Endodermal cell (in vitro differentiated cells): ENCODE measurements around the gene TDRD10. TPM values are rescaled to one million over a fixed set of nuclear protein-coding genes. Genes with fewer than 3 reads are reported as not detected.

Experiments used
- DNase-seq: peaks from one replicate; pipeline ENCODE4 v3.0.0-alpha.2; 2017
- H3K27ac ChIP-seq: 2 replicates; pipeline ENCODE4 v1.5.1; 2013; ENCODE audit warnings: mild to moderate bottlenecking, low read depth, low read length, moderate library complexity
- H3K27me3 ChIP-seq: 2 replicates; pipeline ENCODE4 v1.6.1; 2013; ENCODE audit warnings: mild to moderate bottlenecking, low read length, moderate library complexity; ENCODE audit not compliant: insufficient read depth, control insufficient read depth, poor library complexity, severe bottlenecking
- H3K36me3 ChIP-seq: 2 replicates; pipeline ENCODE4 v1.7.0; 2013; ENCODE audit warnings: mild to moderate bottlenecking, low read length, moderate library complexity; ENCODE audit not compliant: control insufficient read depth, insufficient read depth
- H3K4me1 ChIP-seq: one replicate; pipeline ENCODE4 v1.7.0; 2013; ENCODE audit warnings: low read length; ENCODE audit not compliant: control insufficient read depth, insufficient read depth
- H3K4me3 ChIP-seq: 2 replicates; pipeline ENCODE4 v1.5.1; 2013; ENCODE audit warnings: mild to moderate bottlenecking, low read length, moderate library complexity
- H3K9ac ChIP-seq: 2 replicates; pipeline ENCODE4 v1.6.1; 2013; ENCODE audit warnings: mild to moderate bottlenecking, low read length, moderate library complexity; ENCODE audit not compliant: poor library complexity, severe bottlenecking; ENCODE audit errors: extremely low read depth
- H3K9me3 ChIP-seq: 2 replicates; pipeline ENCODE4 v1.6.1; 2013; ENCODE audit warnings: mild to moderate bottlenecking, low read length, moderate library complexity; ENCODE audit not compliant: control insufficient read depth
- H3K27ac Mint-ChIP-seq: 2 replicates; pipeline ENCODE4 v1.8.0; 2020; ENCODE audit warnings: mixed read lengths
- H3K27me3 Mint-ChIP-seq: 2 replicates; pipeline ENCODE4 v1.8.0; 2021; ENCODE audit warnings: mild to moderate bottlenecking, mixed read lengths; ENCODE audit not compliant: insufficient read depth
- H3K36me3 Mint-ChIP-seq: 2 replicates; pipeline ENCODE4 v1.8.0; 2020; ENCODE audit warnings: low read depth, mixed read lengths
- H3K4me1 Mint-ChIP-seq: 2 replicates; pipeline ENCODE4 v1.8.0; 2020; ENCODE audit warnings: mixed read lengths
- H3K4me3 Mint-ChIP-seq: 2 replicates; pipeline ENCODE4 v1.8.0; 2020; ENCODE audit warnings: mild to moderate bottlenecking, moderate library complexity, mixed read lengths
- H3K9me3 Mint-ChIP-seq: 2 replicates; pipeline ENCODE4 v1.8.0; 2020; ENCODE audit warnings: mild to moderate bottlenecking, mixed read lengths
- WGBS, 2 experiments: methylation state at CpG; one replicate each; pipeline versions ENCODE4 v1.1.5 to v1.1.7; 2013; ENCODE audit warnings: missing lambda C conversion rate in 2 of 2, mixed read lengths in 1 of 2; ENCODE audit not compliant: insufficient coverage in 1 of 2, insufficient read length in 1 of 2; 5-methylcytosine and 5-hydroxymethylcytosine counted together
- total RNA-seq, 2 donors: library from RNA; stranded (reverse); fragmentation: NEBNext Ultra II Directional in 1 of 2; extraction: Animal tissue kit (Norgen Biotek cat#: 25700) in 1 of 2; gene quantifications; 2 replicates in 1 of 2; 3 replicates in 1 of 2; pipeline ENCODE4 v1.2.1, GENCODE V29; 2021
- TF ChIP-seq, protein P1 (sequence below): fragments of 200-600 bp; sonication (generic); conservative IDR thresholded peaks from 2 replicates; pipeline ENCODE4 v1.5.0; 2021; ENCODE audit warnings: antibody characterized with exemption, mild to moderate bottlenecking

The TDRD10 gene
- total RNA-seq, 2 donors from 2014 or later, result not detected

DNA sequence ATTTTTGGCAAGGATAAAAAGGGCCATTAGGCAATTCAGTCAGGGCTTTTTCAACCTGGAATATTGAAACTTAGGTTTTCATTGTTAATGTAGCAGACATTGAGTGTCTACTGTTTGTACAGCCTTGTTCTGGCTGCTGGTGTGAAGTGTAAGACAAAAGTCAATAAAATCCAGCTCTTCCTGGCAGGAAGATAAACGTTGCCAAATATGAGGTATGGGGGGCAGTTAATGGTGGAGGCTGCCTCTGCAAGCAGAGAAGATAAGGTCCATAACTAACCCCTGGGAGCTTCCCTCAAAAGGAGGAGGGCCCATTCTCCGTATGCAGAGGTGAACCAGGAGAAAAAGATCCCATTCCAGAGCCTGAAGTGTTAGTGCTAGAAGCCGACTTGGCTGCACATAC is 19.7 kb downstream of the TDRD10 start:
- no peaks in the 10 kb centered on the region for H3K36me3 ChIP-seq
- no peak for DNase-seq
- no peaks in the 10 kb centered on the region for H3K27me3 ChIP-seq
- Mint-ChIP-seq H3K27ac (no peak overlapping the region), H3K4me3 (no peak overlapping the region), H3K36me3 (no peaks in the 10 kb centered on the region), H3K27me3 (peaks cover 6% of the 10 kb centered on the region), H3K9me3 (no peaks in the 10 kb centered on the region), H3K4me1 (no peaks in the 10 kb centered on the region)
- no peaks in the 10 kb centered on the region for H3K9me3 ChIP-seq
- H3K4me1 ChIP-seq, result no peaks in the 10 kb centered on the region
- no peak overlapping the region for H3K9ac ChIP-seq
- H3K4me3 ChIP-seq, result no peak overlapping the region
- H3K27ac ChIP-seq, result no peak overlapping the region
- TF ChIP-seq, protein P1, sequence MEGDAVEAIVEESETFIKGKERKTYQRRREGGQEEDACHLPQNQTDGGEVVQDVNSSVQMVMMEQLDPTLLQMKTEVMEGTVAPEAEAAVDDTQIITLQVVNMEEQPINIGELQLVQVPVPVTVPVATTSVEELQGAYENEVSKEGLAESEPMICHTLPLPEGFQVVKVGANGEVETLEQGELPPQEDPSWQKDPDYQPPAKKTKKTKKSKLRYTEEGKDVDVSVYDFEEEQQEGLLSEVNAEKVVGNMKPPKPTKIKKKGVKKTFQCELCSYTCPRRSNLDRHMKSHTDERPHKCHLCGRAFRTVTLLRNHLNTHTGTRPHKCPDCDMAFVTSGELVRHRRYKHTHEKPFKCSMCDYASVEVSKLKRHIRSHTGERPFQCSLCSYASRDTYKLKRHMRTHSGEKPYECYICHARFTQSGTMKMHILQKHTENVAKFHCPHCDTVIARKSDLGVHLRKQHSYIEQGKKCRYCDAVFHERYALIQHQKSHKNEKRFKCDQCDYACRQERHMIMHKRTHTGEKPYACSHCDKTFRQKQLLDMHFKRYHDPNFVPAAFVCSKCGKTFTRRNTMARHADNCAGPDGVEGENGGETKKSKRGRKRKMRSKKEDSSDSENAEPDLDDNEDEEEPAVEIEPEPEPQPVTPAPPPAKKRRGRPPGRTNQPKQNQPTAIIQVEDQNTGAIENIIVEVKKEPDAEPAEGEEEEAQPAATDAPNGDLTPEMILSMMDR, result no peak
- WGBS, 2 experiments, result 82 to 89% methylated on average over 3 of the region's 3 CpGs

DNA sequence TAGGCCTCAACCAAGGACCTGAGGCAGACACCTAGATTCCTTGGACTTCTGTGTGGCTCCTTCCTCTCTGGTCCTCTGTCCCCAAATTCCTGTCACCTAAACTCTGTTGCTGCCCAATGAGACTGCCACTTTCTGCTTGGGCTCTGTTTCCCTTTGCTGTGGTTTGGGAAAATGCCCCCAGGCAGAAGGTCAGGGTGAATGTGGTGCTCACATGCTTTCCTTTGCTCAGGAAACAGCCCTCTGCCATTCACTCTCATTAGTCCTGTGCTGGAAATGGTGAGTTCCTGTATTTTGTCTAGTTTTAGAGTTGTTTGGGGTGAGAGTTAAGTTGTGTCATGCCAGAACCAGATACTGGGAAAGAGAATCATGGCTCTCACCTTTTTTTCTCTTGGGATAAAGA is 22.9 kb downstream of the TDRD10 start:
- no peak for DNase-seq
- Histone ChIP-seq H3K27ac (no peak overlapping the region), H3K9me3 (no peaks in the 10 kb centered on the region), H3K4me3 (no peak overlapping the region), H3K36me3 (no peaks in the 10 kb centered on the region), H3K9ac (no peak overlapping the region), H3K4me1 (no peaks in the 10 kb centered on the region), H3K27me3 (no peaks in the 10 kb centered on the region)
- Mint-ChIP-seq H3K9me3 (no peaks in the 10 kb centered on the region), H3K36me3 (no peaks in the 10 kb centered on the region), H3K4me1 (no peaks in the 10 kb centered on the region), H3K4me3 (no peak overlapping the region), H3K27ac (no peak overlapping the region), H3K27me3 (peaks cover 3% of the 10 kb centered on the region)
- TF ChIP-seq, protein P1, result no peak

DNA sequence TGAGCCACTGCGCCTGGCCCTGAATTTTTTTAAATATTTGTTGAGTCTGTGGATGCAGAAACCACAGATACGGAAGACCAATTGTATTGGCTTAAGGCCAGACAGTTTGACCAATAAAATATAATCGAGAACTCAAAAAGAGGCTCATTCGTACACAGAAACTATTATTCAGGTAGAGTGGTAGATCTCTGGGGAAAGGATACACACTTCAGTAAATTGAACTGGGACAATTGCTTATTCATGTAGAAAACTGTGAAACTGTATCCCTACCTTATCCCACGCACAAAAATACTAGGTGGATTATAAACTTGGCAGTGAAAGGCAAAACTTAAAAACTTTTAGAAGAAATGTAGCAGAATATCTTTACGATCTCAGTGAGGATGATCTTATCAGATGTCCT is 25.2 kb downstream of the TDRD10 start:
- DNase-seq, result no peak
- Mint-ChIP-seq H3K9me3 (peaks cover 8% of the 10 kb centered on the region), H3K27ac (no peak overlapping the region), H3K4me3 (no peak overlapping the region), H3K27me3 (no peaks in the 10 kb centered on the region), H3K36me3 (no peaks in the 10 kb centered on the region), H3K4me1 (no peaks in the 10 kb centered on the region)
- H3K36me3 ChIP-seq, result no peaks in the 10 kb centered on the region
- H3K9me3 ChIP-seq, result no peaks in the 10 kb centered on the region
- H3K4me3 ChIP-seq, result no peak overlapping the region
- H3K27ac ChIP-seq, result no peak overlapping the region
- no peaks in the 10 kb centered on the region for H3K27me3 ChIP-seq
- no peaks in the 10 kb centered on the region for H3K4me1 ChIP-seq
- TF ChIP-seq, protein P1, result no peak
- 77 to 95% methylated on average over 2 to 6 of the region's 6 CpGs for WGBS, 2 experiments
- no peak overlapping the region for H3K9ac ChIP-seq
